ENCODE measurements around the gene R3HDM4. TPM values are rescaled to one million over a fixed set of nuclear protein-coding genes. Genes with fewer than 3 reads are reported as not detected.

The R3HDM4 gene
- polyA plus RNA-seq, 2 of the 4 experiments (the other 2 are of a cell fraction) = 22.7 to 24.8 TPM

DNA sequence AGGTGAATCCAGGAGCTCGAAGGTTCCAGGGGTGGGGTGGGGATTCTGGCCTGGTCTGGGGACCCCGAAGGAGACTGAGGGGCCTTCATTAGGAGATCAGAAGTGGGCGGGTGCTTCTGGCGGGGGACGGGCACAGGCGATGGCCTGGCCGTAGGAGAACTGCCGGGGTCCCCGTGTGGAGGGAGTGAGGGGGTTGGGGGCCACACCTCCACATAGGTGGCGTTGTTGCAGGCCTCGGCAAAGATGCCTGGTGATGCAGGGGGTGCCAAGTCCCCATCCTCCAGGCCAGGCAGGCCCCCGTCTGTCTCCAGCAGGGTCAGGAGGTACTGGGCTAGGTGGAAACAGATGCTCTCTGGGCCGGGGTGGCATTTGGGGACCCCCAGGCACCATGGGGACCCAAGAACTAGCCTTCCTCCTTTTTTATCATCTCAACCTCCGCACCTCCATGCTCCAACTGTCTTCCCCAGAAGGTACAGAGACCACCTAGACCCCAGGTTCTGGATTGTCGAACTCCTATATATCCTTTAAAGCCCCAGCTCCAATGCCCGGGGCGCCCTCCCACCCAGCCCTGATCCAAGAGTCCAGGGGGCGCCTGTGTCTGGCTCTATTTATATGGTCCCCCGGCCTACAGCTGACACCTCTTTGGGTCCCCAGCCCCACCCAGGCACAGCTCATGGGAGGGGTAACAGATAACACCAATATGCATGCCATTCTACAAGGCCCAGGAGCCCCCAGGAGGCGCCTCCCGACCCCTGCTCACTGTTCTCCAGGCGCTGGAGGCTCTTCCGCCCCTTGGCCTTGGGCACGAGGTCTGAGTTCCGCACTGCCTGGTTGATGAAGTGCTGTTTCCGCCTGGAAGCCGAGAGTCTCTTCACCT lies 11.6 kb downstream of the R3HDM4 start (continued):
- no peak for TF ChIP-seq EP300 (IDR thresholded peaks at IDR 0.05)
- no peak for TF ChIP-seq HOXA7 (CRISPR knock-in tag; IDR thresholded peaks at IDR 0.05)

DNA sequence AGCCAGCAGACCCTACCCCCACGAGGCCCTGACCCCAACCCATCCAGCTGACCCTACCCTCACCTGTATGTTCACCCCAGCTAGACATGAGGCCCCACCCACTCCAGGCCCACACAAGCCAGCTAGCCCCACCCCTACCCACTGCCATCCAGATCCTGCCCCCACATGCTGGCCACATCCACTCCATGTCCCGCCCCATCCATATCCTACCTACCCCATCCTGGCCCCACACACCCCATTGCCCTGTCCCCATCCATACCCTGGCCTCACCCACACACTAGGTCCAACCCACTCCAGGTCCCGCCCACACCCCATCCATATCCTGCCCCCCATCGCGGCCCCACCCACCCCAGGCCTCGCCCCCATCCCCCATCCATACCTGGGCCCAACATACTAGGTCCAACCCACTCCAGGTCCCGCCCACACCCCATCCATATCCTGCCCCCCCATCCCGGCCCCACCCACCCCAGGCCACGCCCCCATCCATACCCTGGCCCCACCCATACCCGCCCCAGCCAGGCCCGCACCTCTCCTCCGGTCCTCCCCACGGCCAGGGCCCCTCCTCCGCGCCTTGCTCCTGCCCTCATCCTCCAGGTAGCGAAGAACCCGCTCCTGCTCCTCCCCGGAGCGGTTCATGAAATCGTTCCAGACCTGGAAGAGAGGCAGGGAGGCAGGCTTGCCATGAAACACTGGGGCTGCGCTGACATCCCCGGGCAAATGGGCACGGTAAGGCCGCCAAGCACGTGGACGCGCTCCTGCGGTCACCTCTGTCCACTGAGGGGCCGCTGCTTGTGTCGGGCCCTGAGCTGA lies 12.5 kb downstream of the R3HDM4 start:
- no peak overlapping the region for H3K4me3 ChIP-seq
- no peaks in the 10 kb centered on the region for H3K9me3 ChIP-seq
- DNase-seq (ENCODE audit: low read depth in 1 of 2, low spot score in 1 of 2) (peak; percentile 34 to 62), ATAC-seq (peak; percentile 63 to 85), FAIRE-seq (no peak)
- ChIA-PET CTCF (interaction anchor here (0.7 kb wide), 1 partner anchor 71 kb away, joined by 3 read pairs; no protein-coding TSS in a partner anchor), POLR2A (no interaction called here)
- H3K4me2 ChIP-seq = no peak overlapping the region
- TF ChIP-seq RAD21 (conservative IDR thresholded peaks at IDR 0.05 in 1 of 2, IDR thresholded peaks at IDR 0.05 in 1 of 2) (no peak), NR3C1 (IDR thresholded peaks at IDR 0.05) (no peak)
- H3K4me1 ChIP-seq = peaks cover 5% of the 10 kb centered on the region; the same call in 1 of the 3 replicates
- 94% methylated on average over 14 of the region's 30 CpGs for WGBS (ENCODE audit: missing lambda C conversion rate)
- peak overlapping the region in 1 of 2 experiments; percentile 20; a peak in 1 of 6 replicates for H3K27ac ChIP-seq

DNA sequence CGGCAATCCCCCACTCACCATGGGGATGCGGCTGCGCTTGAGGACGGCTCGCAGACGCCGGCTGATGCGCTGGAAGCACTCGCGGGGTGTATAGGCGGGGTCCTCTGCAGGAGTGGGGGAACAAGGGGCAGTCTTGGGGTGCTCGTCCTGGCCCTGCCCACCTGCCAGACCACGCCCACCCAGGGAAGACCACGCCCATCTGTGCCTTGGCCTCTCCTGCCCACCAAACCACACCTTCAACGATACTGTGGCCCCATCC lies 13.0 kb downstream of the R3HDM4 start:
- Histone ChIP-seq H3K27ac (peak overlapping the region in 1 of 2 experiments; percentile 20; a peak in 1 of 6 replicates), H3K4me1 (peaks cover 5% of the 10 kb centered on the region; the same call in 1 of the 3 replicates), H3K4me3 (no peak overlapping the region), H3K4me2 (no peak overlapping the region), H3K9me3 (no peaks in the 10 kb centered on the region)
- TF ChIP-seq HOXB5 (CRISPR knock-in tag; IDR thresholded peaks at IDR 0.05) = no peak
- TF ChIP-seq, protein P1, sequence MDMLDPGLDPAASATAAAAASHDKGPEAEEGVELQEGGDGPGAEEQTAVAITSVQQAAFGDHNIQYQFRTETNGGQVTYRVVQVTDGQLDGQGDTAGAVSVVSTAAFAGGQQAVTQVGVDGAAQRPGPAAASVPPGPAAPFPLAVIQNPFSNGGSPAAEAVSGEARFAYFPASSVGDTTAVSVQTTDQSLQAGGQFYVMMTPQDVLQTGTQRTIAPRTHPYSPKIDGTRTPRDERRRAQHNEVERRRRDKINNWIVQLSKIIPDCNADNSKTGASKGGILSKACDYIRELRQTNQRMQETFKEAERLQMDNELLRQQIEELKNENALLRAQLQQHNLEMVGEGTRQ (IDR thresholded peaks at IDR 0.05) = no peak
- TF ChIP-seq TP53 (CRISPR knock-in tag; IDR thresholded peaks at IDR 0.05) = no peak
- no peak for TF ChIP-seq EP300 (IDR thresholded peaks at IDR 0.05)
- no peak for TF ChIP-seq POLR2AphosphoS2 (conservative IDR thresholded peaks at IDR 0.05; ENCODE audit: low read length)
- TF ChIP-seq RNF2 (IDR thresholded peaks at IDR 0.05; ENCODE audit: borderline replicate concordance, low read depth) = no peak
- no peak for TF ChIP-seq MYC (IDR thresholded peaks at IDR 0.05; ENCODE audit: borderline replicate concordance, low read length)
- TF ChIP-seq, protein P2, sequence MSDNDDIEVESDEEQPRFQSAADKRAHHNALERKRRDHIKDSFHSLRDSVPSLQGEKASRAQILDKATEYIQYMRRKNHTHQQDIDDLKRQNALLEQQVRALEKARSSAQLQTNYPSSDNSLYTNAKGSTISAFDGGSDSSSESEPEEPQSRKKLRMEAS (IDR thresholded peaks at IDR 0.05) = no peak
- ChIA-PET CTCF (no interaction called here), POLR2A (no interaction called here)
- 84% methylated on average over 15 of the region's 15 CpGs for WGBS (ENCODE audit: missing lambda C conversion rate)
- DNase-seq (ENCODE audit: low read depth in 1 of 2, low spot score in 1 of 2) = no peak
- FAIRE-seq = no peak
- ATAC-seq = peak; percentile 4 to 33; a peak in 3 of 6 replicates

DNA sequence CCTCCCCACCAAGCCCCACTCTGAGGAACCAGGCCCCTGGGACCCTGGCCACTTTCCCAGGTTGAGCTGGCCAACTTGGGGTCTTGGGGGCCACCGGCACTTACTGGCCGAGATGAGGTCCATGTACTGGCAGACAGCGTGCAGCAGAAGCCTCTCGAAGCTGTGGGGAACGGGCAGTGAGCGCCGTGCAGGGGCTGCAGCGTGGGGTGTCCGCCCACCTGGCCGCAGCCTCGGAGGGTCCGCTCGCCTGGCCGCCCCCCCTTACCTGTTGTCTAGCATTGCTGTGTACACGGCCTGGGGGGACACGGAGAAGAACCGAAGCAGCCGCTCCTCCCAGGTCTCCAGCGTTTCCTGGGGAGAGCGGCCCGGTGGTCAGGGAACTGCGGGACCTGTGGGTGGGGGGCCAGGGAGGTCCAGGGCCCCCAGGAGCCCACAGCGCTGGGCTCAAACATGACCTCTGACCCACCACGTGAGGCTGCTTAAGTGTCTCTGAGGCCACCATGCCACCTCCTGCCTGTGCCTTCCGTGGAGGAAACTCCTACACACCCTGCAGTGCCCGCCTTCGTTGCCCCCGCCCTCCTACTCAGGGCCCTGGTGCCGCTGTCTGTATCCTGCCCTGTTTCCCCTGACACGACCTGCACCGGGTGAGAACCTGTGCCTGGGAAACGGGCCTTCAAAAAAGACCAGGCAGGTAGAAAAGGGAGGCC lies 13.5 kb downstream of the R3HDM4 start:
- Histone ChIP-seq H3K4me3 (no peak overlapping the region), H3K4me1 (peaks cover 5% of the 10 kb centered on the region; the same call in 1 of the 3 replicates), H3K9me3 (no peaks in the 10 kb centered on the region), H3K27ac (no peak overlapping the region), H3K4me2 (no peak overlapping the region)
- WGBS (ENCODE audit: missing lambda C conversion rate) = 89% methylated on average over 27 of the region's 32 CpGs
- no peak for FAIRE-seq
- ChIA-PET CTCF (no interaction called here), POLR2A (no interaction called here)
- TF ChIP-seq NPAS2 (CRISPR knock-in tag; IDR thresholded peaks at IDR 0.05; ENCODE audit: borderline replicate concordance) (no peak), RFX5 (IDR thresholded peaks at IDR 0.05) (no peak), POLR2AphosphoS2 (conservative IDR thresholded peaks at IDR 0.05; ENCODE audit: low read length) (no peak), NFE2L2 (conservative IDR thresholded peaks at IDR 0.05; ENCODE audit: low read length) (no peak), GATA3 (IDR thresholded peaks at IDR 0.05; ENCODE audit: borderline replicate concordance) (no peak)
- TF ChIP-seq, protein P3, sequence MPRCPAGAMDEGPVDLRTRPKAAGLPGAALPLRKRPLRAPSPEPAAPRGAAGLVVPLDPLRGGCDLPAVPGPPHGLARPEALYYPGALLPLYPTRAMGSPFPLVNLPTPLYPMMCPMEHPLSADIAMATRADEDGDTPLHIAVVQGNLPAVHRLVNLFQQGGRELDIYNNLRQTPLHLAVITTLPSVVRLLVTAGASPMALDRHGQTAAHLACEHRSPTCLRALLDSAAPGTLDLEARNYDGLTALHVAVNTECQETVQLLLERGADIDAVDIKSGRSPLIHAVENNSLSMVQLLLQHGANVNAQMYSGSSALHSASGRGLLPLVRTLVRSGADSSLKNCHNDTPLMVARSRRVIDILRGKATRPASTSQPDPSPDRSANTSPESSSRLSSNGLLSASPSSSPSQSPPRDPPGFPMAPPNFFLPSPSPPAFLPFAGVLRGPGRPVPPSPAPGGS (IDR thresholded peaks at IDR 0.05) = no peak
- TF ChIP-seq, protein P4, sequence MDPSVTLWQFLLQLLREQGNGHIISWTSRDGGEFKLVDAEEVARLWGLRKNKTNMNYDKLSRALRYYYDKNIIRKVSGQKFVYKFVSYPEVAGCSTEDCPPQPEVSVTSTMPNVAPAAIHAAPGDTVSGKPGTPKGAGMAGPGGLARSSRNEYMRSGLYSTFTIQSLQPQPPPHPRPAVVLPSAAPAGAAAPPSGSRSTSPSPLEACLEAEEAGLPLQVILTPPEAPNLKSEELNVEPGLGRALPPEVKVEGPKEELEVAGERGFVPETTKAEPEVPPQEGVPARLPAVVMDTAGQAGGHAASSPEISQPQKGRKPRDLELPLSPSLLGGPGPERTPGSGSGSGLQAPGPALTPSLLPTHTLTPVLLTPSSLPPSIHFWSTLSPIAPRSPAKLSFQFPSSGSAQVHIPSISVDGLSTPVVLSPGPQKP (IDR thresholded peaks at IDR 0.05; ENCODE audit: low read depth, low read length) = no peak
- TF ChIP-seq, protein P5, sequence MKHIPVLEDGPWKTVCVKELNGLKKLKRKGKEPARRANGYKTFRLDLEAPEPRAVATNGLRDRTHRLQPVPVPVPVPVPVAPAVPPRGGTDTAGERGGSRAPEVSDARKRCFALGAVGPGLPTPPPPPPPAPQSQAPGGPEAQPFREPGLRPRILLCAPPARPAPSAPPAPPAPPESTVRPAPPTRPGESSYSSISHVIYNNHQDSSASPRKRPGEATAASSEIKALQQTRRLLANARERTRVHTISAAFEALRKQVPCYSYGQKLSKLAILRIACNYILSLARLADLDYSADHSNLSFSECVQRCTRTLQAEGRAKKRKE (CRISPR knock-in tag; IDR thresholded peaks at IDR 0.05; ENCODE audit: low read depth) = no peak
- no peak for ATAC-seq
- DNase-seq (ENCODE audit: low read depth in 1 of 2, low spot score in 1 of 2) = no peak

All from A549 (cell line).